Hematopoietic multipotent progenitor cell treated with erythropoietin and hydrocortisone succinate and interleukin-3 and kit ligand, for 6 days (in vitro differentiated cells): ENCODE results near the gene LYRM9.
"Not testable (repeated sequence)": the region's sequence is repeated elsewhere in the genome, so short reads cannot be mapped to it uniquely, and the experiment has no call there.

Experiments
- DNase-seq: peaks from one replicate; pipeline ENCODE4 v3.0.0-alpha.2; 2015

Gene LYRM9

DNA sequence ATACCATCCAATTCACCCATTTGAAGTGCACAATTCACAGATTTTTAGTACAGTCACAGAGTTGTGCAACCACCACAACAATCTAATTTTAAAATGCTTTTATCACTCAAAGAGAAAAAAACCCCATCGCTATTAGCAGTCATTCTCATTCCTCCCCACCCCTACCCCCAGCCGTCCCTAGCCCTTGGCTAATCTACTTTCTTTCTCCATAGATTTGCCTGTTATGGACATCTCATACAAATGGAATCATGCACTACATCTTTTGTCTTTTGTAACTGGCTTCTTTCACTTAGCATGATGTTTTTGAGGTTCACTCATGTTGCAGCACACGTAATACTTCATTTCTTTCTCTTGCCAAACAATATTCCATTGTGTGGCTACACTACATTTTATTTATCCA, 20.4 kb downstream of the LYRM9 start:
- DNase-seq, result no peak

DNA sequence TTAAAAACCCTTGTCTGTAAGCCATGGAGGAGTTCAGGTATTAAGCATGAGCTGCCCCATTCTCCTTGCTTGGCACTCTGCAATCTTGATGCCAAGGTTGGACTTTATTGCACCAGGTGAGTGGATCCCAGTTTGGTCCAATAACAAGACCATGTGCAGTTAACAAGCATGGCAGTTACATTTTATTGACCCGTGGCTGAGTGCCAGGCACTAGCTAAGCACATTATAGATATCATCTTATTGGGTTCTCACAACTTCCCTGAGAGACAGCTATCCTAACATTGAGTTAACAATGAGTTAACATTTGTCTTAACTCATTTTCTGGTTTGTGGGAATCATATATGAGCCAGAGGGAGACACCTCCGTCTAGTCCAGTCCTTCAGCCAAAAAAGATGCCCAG, 21.8 kb downstream of the LYRM9 start:
- DNase-seq, result no peak

DNA sequence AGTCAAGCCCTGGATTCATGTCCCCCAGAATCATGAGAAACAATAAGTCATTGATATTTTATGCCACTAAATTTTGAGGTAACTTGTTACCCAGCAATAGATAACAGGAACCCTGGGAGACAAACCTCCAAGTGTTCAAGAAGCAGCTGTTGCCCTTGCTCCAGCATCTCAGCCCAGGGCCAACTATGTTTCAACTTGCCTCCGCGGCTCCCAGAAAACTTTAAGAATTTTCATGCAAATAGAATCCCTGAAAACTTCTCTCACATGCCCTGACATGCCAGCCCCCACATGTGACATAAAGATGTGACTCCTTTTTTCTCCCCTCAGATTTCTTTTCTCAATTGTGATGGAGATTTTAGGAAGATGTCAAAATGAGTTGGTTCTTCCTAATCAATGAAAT, 22.8 kb downstream of the LYRM9 start:
- no peak for DNase-seq

DNA sequence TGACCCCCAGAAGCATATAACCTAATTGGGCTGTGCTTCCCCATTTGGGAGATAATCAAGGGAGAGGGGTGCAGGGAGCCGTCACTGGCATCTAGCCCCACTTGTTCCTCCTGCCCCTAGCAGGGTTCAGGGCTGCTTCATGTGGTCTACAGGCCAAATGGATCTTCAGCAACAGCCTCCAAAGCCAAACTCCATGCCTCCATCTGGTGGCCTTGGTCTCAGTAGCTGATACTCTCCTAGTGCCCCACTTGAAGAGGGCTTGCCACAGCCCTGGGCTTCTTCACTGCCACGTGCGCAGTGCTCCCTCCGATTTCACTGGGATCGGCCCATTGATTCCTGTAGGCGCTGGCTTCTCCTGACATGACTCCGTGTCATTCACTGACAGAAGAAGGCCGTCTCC, 24.6 kb downstream of the LYRM9 start:
- no peak for DNase-seq

DNA sequence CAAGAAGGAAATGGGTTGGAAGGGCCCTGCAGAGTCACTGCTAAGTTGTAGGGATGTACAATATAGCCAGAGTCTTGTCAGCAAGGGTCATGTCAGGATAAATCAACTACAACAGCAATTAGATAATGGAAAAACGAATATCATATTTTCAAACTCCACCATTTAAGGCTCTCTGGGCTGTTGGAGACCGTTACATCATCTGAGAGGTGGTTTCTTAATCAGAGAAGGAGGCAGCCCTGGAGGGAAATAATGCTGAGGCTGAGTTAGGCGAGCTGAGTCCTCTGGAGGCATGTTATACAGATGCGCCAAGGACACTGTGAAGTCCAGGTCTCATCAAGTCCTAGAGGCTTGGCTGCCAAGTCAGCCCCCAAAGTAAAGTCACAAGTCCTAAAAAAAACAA, 30.3 kb downstream of the LYRM9 start:
- no peak for DNase-seq

DNA sequence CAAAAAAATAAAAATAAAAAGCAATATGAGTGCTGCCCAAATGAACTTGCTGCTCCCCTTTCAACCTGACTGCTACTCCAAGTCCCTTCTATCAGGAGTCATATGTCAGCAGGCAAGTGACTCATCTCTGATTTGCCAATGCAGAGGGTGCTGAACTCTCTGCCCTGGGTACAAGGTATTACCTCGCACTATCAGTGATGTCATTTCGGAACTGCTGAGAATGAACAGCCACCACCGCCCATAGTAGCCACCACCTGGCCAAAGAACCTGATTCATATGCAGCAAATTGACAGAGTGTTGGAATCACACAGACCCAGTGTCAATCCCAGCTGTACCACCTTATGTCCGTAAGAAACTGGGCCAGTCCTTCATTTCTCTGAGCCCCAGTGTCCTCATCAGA, 31.2 kb downstream of the LYRM9 start:
- DNase-seq, result no peak

DNA sequence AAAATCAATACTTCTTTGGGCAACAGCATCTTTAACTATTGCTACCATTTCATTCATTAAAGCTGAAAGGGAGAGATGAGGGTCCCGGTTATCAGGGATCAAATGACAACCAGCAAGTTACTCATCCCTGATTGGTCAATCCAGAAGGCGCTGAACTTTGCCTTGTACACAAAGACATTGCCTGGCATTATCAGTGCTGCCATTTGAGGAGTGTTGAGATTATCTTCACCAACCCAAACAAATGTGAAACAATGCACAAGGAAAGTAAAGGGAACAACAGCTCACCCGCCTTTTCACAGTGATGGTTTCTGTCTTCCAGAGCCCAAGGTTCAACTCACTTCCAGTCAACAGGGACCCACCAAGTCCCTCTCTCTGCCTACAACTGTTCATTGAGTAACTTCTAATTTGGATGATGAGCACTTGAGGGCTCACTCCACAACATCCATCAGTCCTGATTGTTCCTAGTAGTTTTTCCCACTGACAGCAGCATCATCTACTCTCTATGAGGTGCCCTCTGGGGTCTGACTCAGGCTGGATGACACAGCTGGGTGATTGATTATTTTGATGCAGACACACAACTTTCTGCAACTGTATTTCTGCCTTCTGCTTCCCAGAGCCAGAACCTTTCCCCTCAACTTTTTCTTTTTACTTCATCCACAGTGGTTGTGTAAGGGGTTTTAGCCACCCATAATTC, 32.0 kb downstream of the LYRM9 start:
- DNase-seq, result no peak

DNA sequence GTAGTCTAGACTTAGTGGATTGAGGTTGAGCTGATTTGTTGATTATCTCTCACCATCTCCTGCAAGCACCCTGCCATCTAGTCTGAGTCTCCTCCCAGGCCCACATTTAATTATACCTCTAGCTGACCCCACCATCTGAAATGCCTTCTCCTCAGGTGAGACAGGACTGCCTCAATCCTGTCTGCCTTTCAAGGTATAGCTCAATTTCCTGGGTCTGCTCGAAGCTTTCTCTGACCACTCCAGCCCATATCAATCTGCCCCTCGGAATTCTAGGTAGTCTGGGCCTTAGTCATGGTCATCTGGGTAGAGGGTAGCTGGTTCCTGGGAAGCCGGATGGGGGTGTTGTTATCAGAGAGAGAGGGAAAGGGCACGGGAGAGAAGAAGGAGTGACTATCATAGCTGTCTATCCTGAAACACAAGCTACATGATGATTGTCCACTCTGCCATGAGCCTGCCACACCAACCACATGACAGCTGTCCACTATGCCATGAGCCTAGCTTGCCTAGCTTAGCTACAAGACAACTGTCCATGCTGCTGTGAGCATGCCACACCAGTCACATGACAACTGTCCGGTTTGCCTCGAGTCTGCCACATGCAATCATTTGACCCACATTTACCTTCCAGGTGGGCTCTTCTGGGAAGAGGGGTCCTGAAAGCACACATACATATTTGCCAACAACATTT, 34.4 kb downstream of the LYRM9 start:
- DNase-seq, result no peak

DNA sequence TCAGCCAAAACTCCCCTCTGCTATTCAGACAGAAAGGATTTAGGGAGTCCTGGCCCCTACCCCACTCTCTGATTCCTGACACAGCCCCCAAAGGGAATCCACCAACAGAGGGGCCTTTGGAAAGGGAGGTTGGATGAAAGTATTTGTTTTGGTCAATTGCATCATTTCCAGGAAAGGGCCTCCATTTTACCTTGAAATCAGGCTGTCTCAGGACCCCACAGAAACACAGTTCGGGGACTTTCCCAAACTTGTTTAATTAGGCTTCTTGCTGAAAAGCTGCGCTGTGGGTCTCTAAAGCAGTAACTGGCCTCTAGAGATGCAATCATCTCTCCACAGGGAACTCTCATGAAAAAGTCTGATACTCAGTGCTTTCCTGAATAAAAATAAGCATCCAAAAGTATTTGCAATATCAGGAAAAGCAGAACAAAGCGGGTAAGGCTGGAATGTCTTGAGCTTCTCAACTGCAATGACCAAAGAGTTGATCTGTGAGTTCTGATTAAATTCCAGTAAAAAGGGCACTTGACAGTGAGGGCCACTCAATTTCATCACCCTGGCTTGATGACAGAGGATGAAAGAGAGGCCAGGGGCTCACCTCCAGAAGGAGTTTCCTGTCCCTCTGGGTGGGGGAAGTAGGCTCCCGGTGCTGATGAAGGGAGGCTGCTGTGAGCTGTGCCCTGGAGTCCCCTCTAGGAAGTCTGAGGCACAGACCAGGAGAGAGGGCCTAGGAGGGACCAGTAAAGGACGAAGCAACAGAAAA, 36.3 kb downstream of the LYRM9 start:
- no peak for DNase-seq

DNA sequence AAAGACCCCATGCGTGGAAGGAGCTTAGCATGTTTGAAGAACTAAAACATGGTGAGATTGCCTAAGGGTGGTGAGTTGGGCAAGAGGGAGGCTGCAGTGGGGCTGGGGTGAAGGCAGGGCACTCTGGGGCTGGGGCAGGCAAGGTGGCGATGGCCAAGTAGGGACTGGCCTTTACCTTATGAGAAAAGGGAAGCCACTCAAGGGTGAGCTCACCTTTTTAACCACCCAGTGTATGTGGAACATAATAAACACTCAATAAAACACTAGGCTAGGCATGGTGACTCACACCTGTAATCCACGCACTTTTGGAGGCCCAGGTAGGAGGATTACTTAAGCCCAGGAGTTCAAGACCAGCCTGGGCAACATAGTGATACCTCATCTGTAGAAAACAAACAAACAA, 37.7 kb downstream of the LYRM9 start:
- no peak for DNase-seq

DNA sequence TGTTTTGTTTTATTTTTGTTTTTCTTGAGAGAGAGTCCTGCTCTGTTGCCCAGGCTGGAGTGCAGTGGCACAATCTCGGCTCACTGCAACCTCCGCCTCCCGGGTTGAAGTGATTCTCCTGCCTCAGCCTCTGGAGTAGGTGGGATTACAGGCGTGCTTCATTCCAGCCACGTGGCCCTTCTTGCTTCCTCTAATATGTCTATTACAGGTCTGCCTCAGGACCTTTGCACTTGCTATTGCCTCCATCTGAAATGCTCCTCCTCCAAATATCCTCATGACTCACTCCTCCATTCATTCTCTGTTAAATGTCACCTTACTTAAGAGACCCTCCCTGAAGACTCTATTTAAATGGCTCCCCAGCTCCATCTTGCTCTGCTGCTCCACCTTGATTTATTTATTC, 39.0 kb downstream of the LYRM9 start:
- DNase-seq, result no peak

DNA sequence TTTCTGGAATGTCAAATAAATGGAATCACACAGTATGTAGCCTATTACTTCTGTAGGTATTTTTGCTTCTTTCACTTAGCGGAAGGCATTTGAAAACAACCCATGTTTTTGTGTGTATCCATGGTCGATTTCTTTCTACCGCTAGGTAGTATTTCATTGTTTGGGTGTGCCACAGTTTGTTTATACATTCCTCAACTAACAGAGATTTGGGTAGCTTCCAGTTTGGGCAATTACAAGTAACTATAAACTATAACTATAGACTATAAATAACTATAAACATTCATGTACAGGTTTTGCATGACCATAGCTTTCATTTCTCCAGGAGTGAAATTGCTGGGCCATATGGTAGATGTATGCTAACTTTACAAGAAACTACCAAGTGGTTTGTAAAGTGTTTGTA, 40.1 kb downstream of the LYRM9 start:
- DNase-seq, result no peak

DNA sequence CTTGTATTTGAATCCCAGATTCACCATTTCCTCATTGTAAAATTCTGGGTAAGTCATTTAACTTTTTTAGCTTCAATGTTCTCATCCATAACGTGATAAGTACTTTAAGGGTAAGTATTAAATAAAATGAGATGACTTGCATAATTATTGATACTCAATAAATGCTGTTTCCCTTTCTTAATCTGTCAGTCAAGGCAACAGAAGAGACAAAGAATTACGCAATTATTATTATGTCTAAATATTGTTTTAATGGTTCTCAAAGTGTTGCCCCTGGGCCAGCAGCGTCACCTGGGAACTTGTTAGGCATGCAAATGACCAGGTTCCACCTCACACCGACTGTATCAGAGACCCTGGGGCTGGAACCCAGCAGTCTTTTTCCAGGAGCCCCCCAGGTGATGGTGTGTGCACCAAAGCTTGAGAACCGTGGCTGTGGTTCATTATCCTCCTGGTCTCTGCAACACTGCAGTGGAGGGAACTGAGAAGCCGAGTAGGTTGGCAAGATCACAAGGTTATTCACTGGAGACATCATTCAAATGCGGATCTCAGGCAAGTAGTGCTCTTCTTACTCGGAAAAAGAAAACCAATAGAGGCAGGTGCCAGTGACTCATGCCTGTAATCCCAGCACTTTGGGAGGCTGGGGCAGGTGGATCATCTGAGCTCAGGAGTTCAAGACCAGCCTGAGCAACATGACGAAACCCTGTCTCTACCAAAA, 43.5 kb downstream of the LYRM9 start:
- DNase-seq, result no peak

DNA sequence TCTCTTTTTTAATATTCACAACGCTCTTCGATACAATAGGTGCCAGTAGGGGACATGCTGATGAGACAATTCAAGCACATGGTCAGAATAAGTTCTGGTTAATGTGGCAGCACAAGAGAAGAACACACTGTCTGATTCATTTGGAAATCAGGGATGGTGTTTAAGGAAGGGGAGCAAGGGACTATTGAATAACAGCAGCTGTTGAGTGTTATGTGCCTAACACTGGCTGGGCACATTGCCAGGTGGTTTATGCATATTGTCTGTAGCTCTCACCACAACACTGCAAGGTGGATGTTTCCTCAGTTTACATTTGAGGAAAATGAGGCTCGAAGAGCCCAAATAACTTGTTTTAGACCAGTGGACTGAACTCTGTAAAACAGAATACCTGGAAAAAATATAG, 44.2 kb downstream of the LYRM9 start:
- DNase-seq, result peak; percentile 9

DNA sequence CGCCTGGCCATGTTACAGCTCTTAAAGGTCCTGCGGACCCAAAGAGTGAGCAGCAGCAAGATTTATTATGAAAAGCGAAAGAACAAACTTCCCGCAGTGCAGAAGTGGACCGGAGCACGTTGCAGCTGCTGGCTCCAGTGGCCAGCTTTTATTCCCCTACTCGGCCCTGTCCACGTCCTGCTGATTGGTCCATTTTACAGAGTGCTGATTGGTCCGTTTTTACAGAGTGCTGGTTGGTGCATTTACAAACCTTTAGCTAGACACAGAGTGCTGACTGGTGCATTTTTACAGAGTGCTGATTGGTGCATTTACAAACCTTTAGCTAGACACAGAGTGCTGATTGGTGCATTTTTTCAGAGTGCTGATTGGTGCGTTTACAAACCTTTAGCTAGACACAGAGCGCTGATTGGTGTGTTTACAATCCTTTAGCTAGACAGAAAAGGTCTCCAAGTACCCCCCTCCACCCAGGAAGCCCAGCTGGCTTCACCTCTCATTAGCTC, 46.3 kb downstream of the LYRM9 start:
- DNase-seq, result not testable (repeated sequence)

DNA sequence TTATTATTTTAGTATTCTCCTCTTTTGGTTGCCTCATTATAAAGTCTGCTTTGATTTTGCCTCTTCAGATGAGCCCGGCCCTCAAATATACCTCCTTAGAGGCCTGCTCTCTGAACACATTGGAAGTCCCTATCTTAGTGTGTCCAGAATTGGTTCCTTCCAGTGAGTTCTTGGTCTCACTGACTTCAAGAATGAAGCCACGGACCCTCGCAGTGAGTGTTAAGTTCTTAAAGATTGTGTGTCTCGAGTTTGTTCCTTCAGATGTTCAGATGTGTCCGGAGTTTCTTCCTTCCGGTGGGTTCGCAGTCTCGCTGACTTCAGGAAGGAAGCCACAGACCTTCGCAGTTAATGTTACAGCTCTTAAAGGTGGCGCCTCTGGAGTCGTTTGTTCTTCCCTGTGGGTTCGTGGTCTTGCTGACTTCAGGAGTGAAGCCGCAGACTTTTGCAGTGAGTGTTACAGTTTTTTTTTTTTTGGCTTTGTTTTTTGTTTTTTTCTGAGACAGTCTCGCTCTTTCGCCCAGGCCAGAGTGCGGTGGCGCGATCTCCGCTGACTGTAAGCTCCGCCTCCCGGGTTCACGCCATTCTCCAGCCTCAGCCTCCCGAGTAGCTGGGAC, 47.0 kb downstream of the LYRM9 start:
- DNase-seq, result peak; percentile 13

DNA sequence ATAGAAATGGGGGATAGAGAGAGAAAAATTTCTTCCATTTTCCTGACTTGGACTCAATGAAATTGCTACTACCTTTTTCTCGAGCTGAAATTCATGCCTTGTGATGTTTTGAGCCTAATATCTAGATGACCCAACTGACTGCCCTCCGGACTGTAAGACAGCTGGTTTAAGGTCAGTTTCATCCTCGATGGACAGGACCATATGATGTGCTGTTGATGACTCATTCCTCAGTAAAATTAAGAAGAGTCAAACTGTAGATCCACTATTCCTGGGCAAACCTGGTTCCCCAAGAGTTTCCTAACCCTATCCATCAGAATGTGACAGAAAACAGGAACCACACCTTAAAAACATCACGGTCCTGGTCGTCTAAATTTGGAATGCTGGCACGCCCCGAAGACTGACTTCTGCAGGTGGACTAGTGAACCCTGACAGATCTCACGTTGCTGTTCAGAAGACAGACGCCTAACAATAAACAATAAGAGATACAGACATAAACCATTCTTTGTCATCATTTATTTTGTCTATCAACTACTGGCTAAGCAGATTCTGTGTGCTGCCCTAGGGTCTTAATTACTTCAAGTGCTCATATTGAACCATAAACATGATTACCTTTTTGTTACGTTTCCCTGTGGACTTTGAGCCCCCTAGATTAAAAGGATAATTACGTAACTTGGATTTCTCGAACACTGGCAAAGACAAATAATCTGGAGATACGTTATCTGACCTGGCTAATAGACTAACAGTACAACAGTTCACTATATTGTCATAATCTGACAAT, 47.7 kb downstream of the LYRM9 start:
- DNase-seq, result no peak

DNA sequence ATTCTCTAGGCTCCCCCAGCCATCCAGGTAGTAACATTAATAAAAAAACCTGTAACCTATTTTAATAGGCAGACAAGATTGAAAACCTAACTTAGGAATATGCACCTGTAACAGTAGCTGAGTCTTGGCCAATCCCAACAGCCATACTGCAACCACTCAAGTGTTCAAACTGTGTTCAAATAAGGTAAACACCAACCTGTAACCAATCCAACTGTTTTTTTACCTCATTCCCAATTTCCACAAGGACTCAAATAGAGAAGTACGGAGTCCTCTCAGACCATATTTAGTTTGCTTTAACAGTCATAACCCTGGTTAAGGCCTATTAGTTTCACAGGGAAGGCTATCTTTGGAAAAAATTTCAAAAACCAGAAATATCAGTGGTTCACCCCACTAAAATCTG, 52.5 kb downstream of the LYRM9 start:
- DNase-seq, result no peak

DNA sequence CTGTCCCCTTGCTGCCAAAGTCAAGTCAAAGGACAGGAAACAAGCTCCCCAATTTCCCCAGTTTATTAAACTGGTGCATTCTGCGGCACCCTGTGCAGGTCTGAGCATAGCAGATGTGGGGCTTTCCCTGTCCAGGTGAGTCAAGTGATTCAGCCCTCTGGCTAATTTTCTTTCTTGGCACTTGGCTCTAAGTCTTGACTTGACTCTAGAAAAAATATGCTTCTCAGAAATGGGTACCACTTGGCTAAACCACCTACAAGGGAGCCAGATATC, 52.8 kb downstream of the LYRM9 start:
- not testable (repeated sequence) for DNase-seq

DNA sequence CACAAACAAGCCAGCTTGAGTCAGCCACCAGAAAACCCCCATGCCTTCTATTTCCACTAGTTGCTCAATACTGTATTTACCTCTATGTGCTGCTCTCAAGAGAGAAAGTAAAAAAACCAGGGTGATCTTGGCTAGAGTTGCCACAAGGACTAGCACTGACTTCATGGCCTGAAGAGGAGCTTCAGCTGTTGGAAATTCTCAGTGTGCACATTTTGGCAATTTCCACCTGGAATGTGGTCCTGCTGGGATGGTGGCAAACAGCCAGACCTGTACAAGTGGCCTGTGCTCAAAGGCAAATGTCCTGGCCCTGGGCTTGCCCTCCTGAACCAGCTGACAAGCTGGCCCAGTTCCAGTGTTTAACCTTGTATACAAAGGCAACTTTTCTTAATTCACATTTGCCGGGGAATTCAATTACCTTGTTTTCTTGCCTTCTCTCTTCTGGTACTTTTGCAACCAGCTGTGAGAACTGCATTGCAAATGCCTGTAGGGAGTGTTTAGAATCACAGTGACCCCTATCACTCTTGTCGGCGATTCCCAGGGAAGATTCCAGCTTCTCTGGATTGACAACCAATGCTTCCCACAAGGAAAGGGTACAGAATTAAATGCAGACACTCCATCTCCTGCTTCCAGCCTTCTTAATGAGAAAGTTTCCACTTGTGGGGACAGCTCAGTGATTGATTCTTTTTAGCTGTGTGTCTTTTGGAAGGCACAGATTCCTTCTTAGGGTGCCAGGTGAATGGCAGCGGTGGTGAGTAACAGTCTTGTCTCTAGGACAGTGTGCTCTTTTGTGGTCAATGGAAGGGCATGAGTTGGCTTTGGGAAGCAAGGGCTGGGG, 53.4 kb downstream of the LYRM9 start:
- DNase-seq, result not testable (repeated sequence)

DNA sequence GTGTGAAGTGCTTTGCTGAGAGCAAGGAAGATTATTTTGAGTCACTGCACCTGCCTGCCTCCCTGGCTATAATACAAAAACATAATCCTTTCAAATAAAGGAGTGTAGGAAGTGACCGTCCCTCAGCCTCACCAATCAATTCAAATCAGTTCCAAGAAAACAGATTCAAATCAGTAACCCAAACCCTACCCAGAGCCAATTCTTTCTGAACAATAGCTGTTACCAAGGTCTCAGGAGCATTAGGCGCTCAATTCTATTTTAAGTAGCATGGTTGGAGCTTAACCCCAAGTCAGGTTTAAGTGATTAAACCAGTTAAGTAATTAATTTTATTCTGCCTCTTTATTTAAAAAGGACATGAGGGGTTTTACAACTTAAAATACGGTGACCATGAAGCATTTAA, 54.6 kb downstream of the LYRM9 start:
- DNase-seq, result not testable (repeated sequence)
